GM18867 (cell line): ENCODE measurements around the gene TBC1D14.

Experiments used
- ATAC-seq: cut with Tn5 transposase; IDR thresholded peaks from one replicate; pipeline ENCODE4 v1.9.1; 2021; ENCODE audit warnings: mild to moderate bottlenecking, moderate library complexity; ENCODE audit not compliant: unreplicated experiment

Gene TBC1D14

DNA sequence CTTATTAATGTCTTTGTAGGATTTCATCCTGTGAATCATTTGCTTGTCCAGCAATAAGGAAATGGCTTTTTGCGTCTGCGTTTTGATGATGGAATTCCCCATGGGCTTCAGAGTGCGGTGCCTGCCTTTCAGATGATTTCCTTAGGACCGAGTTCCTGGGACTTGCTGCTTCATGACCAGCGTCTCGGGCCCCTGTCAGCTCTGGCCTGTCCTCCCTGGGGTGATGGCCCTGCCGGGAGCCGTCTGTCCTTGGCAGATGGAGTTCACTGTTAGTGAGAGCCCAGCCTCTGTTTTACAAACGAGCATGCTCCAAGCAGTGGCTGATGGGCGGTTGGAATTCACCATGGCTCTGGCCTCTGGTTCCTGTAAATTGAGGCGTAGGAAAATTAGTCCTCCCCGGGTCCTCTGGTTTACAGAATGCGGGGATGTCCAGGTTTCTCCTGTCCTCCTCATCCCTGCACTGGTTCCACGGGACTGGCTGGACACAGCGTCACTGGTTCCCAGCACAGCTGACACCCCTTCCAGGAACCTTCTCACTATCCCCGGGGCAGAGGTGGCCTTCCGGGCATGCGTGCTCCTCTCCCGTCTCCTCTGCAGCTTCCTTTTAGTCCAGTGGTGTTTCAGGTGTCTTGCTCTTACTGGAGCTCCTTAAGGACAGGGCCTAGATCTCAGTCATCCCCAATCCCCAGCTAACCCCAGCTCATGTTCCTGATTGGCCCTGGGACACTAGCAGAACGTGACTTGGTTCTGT, 34.9 kb downstream of the TBC1D14 start:
- ATAC-seq = no peak

- ATAC-seq = no peak
Observed at GRCh38 chr4:6945052-6945409, 35.4 kb downstream of the TBC1D14 start.

GRCh38 chr4:6946497-6946896, 36.9 kb downstream of the TBC1D14 start:
- ATAC-seq = no peak

GRCh38 chr4:6948134-6948460, 38.5 kb downstream of the TBC1D14 start:
- ATAC-seq = no peak

DNA sequence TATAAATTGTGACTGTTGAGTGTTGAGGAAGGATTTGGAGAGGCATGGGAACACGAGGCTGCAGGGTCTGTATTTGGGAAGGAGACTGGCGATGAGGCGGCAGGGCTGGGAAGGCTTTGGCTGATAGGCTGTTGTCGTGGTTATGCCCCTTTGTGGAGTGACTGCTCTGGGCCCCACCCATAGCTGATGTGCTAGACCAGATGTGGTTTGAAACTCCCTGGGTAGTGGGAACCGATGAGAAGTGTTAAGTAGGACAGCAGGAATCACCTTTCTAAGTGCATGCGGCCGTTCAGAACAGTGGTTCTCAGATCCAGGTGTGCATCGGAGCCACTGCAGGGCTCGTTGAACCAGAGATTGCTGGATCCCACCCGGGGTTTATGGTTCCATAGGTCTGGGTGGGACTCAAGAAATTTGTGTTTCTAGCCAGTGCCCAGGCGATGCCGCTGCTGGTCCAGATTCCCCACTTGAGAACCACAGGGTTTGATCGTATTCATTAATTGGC, 42.3 kb downstream of the TBC1D14 start:
- ATAC-seq = no peak

DNA sequence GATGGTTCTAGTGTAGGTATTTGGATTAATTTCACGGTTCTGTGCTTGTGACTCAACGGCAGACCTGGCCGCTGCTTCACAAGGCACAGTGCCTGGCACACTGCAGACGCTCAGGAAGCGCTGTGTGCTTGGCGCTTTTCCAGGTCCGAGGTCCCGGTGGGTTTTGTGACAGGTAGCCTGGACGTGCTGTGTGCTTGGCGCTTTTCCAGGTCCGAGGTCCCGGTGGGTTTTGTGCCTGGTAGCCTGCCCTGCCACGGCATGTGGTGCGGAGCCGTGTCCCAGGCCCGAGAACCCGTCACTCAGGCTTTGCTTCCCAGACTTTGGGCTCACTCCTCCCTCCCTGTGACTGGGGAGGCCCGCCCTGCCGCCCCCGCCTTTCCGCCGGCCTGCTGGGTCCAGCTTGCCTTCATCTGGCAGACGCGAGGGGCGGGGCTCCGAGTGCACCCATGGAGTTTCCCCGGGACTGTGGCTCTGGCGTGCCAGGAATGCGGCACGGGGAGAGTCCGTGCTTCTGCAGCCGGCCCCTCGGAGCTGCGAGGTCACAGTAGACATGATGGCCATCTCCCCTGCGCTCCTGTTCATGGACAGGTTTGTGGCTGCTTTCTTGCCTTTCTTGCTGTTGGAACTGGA, 44.2 kb downstream of the TBC1D14 start:
- no peak for ATAC-seq

DNA sequence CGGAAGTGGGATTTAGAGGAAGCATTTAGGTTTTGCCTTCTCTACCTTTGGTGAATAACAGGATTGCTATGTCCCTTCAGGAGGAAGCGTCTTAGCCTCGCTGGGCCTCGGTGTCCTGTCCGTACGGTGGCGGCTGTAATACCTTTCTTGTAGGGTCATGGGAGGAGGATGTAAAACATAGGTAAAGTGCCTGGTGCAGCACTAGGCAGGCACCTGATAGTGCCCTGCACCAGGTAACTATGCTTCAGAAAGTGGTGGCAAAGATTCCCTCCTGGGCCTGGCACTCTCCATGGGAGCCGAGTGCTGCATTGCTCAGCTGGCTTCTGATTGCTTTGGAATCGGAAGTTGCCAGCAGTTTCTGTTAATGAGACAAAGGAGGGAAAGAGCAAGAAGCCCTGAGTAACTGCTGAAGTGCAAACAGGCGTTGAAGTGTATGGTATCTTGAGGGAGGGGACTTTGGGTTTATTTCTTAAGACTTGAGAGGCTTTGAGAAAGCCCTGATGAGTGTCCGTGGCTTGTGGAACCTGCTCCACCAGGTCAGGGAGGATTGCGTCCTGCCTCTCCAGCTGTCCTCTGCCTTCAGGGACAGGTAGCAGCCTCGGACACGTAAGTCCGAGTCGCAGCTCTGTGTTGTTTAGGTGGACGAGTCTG, 45.8 kb downstream of the TBC1D14 start:
- ATAC-seq = no peak

GRCh38 chr4:6956087-6956433, 46.4 kb downstream of the TBC1D14 start:
- ATAC-seq = no peak

DNA sequence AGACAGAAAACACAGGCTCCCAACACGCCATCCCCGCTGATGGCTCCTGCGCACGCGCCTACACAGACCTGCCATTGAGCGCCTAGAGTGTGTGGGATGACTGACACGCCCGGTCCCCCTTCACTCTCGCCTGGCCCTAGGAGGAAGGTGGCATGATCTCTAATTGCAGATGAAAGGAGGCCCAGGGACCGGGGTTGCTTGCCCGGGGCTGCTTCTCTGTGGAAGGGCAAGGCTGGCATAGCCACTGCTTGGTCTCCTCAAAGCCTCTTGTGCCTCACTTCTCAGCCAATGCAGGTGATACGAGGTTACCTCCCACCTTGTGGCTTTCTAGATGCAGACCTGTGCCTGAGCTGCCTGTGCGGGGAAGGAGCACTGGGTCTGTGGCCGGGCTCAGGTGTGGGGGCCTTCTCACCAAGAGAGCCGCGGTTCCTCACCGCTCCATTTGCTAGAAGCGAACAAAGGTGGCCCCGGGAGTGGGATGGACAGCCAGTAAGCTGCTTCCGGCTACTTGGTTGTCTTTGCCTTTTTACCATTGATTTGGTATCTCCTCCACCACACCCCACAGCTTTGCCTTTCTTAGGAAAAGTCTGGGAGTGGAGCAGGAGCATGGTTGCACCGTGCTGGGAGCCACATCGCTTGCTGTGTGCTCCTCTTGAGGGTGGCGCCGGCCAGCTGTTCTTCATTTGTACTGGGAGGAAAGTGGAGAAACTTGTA, 47.0 kb downstream of the TBC1D14 start:
- ATAC-seq = no peak

GRCh38 chr4:6957148-6957520, 47.5 kb downstream of the TBC1D14 start:
- ATAC-seq = no peak

- no peak for ATAC-seq
Observed at GRCh38 chr4:6957994-6958393, 48.4 kb downstream of the TBC1D14 start.

GRCh38 chr4:6959261-6959660, 49.6 kb downstream of the TBC1D14 start:
- ATAC-seq = no peak

DNA sequence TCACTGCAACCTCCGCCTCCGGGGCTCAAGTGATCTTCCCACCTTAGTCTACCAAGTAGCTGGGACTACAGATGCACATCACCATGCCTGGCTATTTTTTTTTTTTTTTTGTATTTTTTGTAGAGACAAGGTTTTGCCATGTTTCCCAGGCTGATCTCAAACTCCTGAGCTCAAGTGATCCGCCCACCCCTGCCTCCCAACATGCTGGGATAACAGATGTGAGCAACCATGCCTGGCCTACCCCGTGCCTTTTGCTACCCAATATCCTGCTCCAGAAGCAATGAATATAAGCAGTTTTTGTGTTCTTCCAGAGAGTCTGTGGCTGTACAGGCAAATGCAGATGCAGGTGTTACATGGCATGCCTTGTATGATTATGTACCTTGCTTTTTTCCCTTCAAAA, 50.5 kb downstream of the TBC1D14 start:
- ATAC-seq = no peak

- no peak for ATAC-seq
Observed at GRCh38 chr4:6960628-6961412, 51.2 kb downstream of the TBC1D14 start.

DNA sequence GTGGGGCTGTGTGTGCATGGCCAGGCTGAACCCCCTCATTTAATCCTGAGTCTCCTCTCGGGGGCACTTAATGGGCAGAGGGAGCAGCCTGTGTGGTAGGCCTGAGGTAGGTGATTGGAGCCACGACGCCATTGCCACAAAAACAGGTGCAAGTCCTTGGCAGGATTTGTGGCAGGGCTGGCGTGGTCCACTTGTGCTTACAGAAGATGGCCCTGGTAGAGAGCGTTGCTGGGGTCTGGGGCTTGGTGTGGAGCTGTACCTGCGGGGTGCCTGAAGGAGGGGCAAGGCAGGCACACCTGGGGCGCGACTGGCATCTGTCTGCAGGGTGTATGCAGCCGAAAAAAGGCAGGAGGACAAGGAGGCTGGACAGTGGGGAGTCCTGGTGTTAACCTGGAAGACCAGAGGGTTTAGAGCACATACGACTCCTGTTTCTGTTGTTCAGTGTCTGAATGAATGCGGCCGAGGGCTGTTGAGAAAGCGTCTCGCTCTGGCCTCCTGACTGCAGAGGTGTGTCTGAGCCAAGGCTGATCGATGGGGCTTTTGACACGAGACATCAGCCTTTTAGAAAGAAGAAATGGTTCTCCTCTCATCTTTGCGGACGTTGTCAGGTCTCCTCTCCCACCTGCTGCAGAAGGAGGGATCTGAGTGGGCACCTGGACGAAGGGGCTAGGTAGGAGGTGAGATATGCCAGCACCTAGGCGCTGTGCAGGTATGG, 52.0 kb downstream of the TBC1D14 start:
- no peak for ATAC-seq

GRCh38 chr4:6962211-6963041, 52.8 kb downstream of the TBC1D14 start:
- ATAC-seq = no peak

GRCh38 chr4:6963139-6963611, 53.5 kb downstream of the TBC1D14 start:
- no peak for ATAC-seq

- no peak for ATAC-seq
Observed at GRCh38 chr4:6964858-6965257, 55.2 kb downstream of the TBC1D14 start.

GRCh38 chr4:6965329-6965728, 55.7 kb downstream of the TBC1D14 start:
- no peak for ATAC-seq
